ENCODE data around the gene ZFP36L1.

ZFP36L1 gene

DNA sequence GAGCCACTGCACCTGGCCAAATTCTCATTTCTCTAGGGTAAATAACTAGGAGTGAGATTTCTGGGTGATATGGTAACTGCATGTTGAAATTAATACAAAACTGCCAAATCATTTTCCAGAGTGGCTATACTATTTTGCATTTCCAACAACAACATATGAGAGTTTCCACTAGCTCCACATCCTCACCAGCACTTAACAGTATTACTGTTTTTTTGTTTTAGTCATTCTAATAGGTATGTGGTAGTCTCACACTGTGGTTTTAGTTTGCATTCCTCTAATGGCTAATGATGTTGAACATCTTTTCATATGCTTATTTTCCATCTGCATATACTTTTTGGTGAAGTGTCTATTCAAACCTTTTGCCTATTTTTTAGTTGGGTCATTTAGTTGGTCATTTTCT lies 5.8 kb upstream of the ZFP36L1 start:
- POLR2A ChIA-PET (ENCODE audit: low non-redundant PET): interaction anchor here (0.7 kb wide), 1 partner anchor 252 kb away, joined by 4 read pairs; no protein-coding TSS in a partner anchor
- no peak overlapping the region for H3K27ac ChIP-seq
- no peak for DNase-seq (ENCODE audit: low spot score)
- TF ChIP-seq, protein P1, sequence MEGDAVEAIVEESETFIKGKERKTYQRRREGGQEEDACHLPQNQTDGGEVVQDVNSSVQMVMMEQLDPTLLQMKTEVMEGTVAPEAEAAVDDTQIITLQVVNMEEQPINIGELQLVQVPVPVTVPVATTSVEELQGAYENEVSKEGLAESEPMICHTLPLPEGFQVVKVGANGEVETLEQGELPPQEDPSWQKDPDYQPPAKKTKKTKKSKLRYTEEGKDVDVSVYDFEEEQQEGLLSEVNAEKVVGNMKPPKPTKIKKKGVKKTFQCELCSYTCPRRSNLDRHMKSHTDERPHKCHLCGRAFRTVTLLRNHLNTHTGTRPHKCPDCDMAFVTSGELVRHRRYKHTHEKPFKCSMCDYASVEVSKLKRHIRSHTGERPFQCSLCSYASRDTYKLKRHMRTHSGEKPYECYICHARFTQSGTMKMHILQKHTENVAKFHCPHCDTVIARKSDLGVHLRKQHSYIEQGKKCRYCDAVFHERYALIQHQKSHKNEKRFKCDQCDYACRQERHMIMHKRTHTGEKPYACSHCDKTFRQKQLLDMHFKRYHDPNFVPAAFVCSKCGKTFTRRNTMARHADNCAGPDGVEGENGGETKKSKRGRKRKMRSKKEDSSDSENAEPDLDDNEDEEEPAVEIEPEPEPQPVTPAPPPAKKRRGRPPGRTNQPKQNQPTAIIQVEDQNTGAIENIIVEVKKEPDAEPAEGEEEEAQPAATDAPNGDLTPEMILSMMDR (conservative IDR thresholded peaks at IDR 0.05; ENCODE audit: low read depth): no peak
- CTCF ChIA-PET: interaction anchor here (0.6 kb wide), 1 partner anchor 580 kb away, joined by 3 read pairs; no protein-coding TSS in a partner anchor

DNA sequence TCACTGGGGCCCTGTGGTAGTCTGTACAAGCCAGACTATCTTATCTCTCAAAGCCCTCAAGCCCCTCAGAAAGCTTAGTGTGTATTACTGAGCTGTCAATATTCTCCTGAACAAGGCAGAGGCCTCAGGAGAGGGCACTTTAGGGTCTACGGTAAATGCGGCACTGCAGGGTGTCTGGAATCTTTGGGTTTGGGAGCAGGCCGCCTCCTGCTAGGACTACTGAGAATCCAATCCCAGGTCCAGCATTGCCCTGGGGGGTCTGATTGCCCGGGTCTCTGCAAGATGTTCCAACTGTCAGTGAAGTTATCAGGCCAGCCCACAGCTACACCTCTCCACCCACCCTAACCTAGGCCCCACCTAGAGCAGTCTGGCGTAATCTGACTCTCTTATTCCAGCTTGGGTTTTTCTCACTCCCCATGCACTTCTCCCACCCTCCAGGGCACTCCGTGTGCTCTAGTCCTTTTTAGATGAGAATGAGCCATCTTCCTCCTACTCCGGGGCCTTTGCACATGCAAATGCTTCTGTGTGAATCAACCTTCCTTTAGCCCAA lies 4.3 kb upstream of the ZFP36L1 start:
- ChIA-PET POLR2A (ENCODE audit: low non-redundant PET) (no interaction called here), CTCF (no interaction called here)
- peak overlapping the region; percentile 99 for H3K27ac ChIP-seq
- DNase-seq (ENCODE audit: low spot score): no peak
- TF ChIP-seq, protein P1 (conservative IDR thresholded peaks at IDR 0.05; ENCODE audit: low read depth): no peak

DNA sequence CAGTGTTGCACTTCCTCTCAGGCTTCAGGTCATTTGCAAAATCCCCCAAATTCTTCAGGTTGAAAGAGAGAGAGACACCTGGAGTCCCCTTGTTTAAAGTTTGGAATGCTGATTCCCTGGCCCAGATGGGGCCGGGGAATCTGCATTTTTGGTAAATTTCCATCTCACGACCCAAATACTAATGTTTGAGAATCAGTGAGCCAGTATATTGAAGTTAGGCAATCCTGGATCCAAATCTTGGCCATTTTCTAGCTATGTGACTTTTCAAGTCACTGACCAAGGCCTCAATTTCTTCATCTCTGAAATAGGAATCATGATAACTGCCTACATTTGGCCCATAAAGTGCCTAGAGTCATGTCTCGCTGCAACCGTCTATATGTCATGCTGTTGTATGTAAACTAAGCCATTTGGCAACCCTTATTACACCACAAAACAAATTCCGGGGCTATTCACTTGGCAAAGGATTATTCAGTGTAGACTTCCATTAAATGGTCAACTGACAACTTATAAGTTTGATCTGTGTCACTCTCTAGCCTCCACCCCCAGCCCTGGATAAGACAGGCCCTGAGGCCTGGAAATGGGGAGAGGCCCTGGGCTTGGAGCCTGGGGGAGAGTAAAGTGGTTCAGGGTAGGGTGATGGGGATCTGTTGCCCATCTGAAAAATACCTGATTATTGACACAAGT lies 3.7 kb upstream of the ZFP36L1 start:
- TF ChIP-seq, protein P1 (conservative IDR thresholded peaks at IDR 0.05; ENCODE audit: low read depth): no peak
- ChIA-PET CTCF (no interaction called here), POLR2A (ENCODE audit: low non-redundant PET) (no interaction called here)
- DNase-seq (ENCODE audit: low spot score): no peak
- H3K27ac ChIP-seq: peak overlapping the region; percentile 99

DNA sequence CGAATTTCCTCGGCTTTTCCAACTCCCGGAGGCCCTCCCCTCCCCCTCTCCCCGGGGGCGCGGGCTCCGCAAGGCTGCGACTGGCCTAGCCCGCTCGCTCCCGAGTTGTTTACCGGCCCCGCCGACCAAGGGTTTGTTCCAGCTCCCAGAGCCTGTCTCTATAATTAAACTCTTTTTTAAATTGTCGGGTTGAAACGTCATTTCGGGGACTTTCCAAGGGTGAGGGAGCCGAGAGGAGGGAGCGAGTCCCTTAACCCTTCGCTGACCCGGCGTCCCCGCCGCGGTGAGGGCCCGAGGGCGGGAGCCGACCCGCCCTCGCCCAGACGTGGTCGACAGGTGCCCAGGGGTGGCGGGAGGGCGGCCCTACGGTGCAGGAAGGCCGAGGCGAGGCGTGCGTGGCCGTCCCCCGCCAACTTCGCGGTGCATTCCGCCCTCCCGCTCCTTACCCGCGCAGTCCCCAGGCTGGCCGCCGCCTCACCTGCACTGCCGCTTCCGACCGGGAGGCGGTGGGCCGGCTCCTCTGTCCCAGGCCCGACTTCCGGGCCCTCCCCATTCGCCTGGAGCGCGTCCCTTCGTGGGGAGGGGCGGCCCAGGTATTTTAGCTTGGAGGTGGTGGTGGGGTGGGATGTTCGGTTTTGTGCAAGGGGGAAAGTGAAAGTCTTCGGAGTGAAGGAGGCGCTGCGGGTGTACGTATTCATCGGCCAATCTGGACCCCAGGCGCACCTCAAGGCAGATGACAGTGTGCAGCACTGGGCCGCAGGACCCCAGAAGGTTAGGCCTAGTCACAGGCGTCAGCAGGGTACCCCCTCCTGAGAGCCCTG lies 2.9 kb upstream of the ZFP36L1 start:
- CTCF ChIA-PET: interaction anchor here (0.7 to 1.0 kb wide), 4 partner anchors 20 to 866 kb away, joined by 3 to 4 read pairs (median 4); no protein-coding TSS in a partner anchor

DNA sequence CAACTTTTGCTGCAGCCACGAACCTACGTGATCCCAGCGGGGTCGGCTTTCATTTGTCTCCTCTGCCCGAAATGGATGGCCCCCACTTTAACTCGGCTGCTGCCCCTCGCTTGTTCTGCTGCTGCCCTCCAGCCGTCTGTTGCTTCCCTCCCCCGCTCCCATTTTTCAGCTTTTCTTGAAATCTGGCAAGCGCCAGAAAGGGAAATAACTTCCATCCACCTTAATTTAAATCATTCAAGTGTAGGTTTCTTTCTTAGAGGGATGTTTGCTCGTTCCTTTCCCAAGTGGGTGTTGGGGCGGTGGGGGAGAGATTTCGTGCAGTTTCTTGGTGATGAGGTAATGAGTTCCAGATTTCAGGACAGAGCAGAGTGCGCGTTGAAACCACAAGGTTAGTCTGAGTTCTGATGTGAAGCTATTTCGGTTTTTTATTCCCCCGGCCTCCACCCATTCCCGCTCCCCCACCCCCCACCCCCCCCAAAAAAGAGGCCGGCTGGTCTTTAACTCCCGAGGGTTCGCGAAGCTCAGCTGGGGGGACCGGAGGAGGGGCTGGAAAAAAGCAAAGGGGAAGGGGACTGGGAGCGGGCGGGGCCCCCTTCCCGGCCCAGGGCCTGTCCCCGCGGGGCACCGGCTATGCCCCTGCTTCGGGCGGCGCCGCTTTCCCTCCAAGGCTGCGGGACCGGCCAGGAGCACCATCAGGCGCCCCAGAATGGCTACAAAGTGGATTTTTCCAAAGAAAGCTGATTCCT lies 2.2 kb upstream of the ZFP36L1 start:
- TF ChIP-seq, protein P1 (conservative IDR thresholded peaks at IDR 0.05; ENCODE audit: low read depth): no peak
- ChIA-PET CTCF (interaction anchor here (0.7 to 1.0 kb wide), 4 partner anchors 21 to 866 kb away, joined by 3 to 4 read pairs (median 4); no protein-coding TSS in a partner anchor), POLR2A (ENCODE audit: low non-redundant PET) (no interaction called here)
- no peak for DNase-seq (ENCODE audit: low spot score)
- H3K27ac ChIP-seq: peak overlapping the region; percentile 99

More for the DNA sequence above, 2.9 kb upstream of the ZFP36L1 start:
- DNase-seq (ENCODE audit: low spot score): peak; percentile 82
- POLR2A ChIA-PET (ENCODE audit: low non-redundant PET): no interaction called here
- TF ChIP-seq, protein P1 (conservative IDR thresholded peaks at IDR 0.05; ENCODE audit: low read depth): peak; percentile 77
- H3K27ac ChIP-seq: peak overlapping the region; percentile 99
